Stimulated activated CD8-positive, alpha-beta memory T cell treated with anti-CD3 and anti-CD28 coated beads, Interleukin-15, amount 100 ng/mL, for 1 hour (primary cell): ENCODE data around the gene UBN1.

Experiments
- DNase-seq: peaks from one replicate; pipeline ENCODE4 v3.0.0-alpha.2; 2020; ENCODE audit warnings: low read depth

The UBN1 gene

GRCh38 chr16:4859900-4860255, 12.6 kb downstream of the UBN1 start:
- DNase-seq = no peak

DNA sequence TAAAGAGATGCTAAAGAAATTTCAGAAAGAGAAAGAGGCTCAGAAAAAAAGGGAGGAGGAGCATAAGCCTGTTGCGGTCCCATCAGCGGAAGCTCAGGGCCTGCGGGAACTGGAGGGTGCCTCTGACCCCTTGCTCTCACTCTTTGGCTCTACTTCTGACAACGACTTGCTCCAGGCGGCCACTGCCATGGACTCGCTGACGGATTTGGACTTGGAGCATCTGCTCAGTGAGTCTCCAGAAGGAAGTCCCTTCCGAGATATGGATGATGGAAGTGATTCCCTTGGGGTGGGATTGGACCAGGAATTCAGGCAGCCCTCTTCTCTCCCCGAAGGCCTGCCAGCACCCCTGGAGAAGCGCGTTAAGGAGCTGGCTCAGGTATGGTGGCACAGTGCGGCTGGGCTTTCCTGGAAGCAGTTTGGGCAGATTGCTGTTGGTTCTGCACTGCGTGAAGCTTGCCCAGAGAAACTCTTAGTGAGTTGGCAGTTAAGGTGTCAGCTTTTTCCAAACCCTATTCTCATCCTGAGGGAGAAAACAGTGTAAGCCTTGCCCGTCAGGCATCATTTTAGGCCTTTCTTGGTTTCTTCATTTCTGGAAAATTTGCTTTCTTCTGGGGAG, 13.6 kb downstream of the UBN1 start:
- no peak for DNase-seq

- no peak for DNase-seq
Measured at GRCh38 chr16:4862639-4863038, 15.4 kb downstream of the UBN1 start.

GRCh38 chr16:4864728-4865127, 17.4 kb downstream of the UBN1 start:
- DNase-seq = no peak

DNA sequence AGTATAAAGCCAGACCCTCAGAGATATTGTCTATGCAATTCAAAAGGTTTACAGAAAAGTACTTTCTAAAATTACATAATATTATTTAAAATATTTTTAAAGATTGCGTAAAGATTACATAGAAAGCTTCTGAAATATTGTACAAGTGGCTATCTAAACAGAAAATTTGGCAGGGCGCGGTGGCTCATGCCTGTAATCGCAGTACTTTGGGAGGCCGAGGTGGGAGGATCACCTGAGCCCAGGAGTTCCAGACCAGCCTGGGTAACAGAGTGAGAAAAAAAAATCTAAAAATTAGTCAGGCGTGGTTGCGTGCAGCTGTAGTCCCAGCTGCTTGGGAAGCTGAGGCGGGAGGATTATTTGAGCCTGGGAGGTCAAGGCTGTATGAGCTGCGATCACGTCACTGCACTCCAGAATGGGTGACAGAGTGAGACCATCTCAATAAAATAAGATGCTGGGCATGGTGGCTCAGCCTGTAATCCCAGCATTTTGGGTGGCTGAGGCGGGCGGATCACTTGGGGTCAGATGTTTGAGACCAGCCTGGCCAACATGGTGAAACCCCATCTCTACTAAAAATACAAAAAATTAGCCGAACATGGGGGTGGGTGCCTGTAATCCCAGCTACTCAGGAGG, 18.1 kb downstream of the UBN1 start:
- DNase-seq = no peak

DNA sequence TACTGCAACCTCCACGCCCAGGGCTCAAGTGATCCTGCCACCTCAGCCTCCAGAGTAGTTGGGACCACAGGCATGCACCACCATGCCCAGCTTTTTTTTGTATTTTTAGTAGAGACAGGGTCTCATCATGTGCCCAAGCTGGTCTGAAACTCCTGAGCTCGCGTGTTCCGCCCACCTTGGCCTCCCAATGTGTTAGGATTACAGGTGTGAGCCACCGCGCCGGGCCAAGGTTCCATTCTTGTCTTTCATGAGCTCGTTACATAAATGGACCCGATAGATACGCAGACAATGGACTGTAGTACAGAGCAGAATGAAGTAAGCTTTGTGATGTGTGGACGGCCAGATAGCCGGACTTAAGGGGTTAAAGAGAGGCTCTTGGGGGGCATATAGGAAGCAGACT, 19.3 kb downstream of the UBN1 start:
- no peak for DNase-seq

GRCh38 chr16:4868026-4868425, 20.7 kb downstream of the UBN1 start:
- no peak for DNase-seq

- no peak for DNase-seq
Measured at GRCh38 chr16:4868535-4868934, 21.3 kb downstream of the UBN1 start.

GRCh38 chr16:4869147-4869805, 22.0 kb downstream of the UBN1 start:
- no peak for DNase-seq

GRCh38 chr16:4870138-4870671, 22.9 kb downstream of the UBN1 start:
- no peak for DNase-seq

DNA sequence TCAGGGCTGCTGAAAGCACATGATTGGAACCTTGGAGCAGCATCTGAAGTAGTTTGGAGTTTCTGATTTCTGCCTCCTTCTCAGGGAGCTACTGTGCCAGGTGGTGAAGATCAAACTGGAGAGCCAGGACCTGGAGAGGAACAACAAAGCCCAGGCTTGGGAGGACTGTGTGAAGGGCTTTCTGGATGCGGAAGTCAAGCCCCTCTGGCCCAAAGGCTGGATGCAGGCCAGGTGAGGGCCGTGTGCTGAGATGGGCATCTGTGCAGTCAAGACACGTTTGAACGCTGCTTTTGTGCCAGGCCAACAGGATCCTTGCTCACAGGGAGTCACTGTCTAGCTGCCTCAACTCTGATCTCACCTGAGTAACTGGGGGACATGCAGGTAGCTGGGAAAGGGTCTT, 23.8 kb downstream of the UBN1 start:
- no peak for DNase-seq

DNA sequence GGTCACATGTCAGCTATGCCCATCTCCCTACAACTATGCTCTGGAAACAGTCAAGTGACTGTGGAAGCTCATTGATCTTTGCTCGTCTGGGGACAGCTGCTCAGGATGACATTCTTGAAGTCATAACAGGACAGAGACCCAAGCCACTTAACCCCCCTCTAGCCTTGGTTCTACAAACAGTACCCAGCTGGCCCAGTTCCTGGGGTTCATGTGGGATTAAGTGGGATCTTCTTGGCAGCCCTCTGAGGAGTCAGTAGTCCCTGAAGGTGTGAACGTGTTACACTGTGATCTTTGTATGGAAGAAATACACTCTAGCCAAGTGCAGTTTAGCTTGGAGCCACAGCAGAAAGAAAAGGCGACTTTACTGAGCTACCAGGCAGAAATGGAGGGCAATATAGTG, 25.8 kb downstream of the UBN1 start:
- no peak for DNase-seq

DNA sequence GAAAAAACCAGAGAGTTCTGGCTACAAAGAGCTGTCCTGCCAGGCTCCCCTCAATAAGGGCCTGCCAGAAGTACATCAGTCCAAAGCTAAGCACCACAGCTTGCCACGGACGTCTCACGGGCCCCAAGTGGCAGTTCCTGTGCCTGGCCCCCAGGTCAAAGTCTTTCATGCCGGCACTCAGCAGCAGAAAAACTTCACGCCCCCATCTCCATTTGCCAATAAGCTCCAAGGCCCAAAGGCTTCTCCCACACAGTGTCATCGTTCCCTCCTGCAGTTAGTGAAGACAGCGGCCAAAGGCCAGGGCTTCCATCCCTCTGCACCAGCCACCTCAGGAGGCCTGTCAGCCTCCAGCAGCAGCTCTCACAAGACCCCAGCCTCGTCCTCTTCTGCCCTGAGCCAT, 27.4 kb downstream of the UBN1 start:
- no peak for DNase-seq

GRCh38 chr16:4876646-4877379, 29.5 kb downstream of the UBN1 start:
- DNase-seq = no peak

GRCh38 chr16:4877380-4877685, 30.1 kb downstream of the UBN1 start:
- no peak for DNase-seq

GRCh38 chr16:4879049-4879448, 31.8 kb downstream of the UBN1 start:
- DNase-seq = no peak

GRCh38 chr16:4880006-4880580, 32.8 kb downstream of the UBN1 start:
- no peak for DNase-seq

DNA sequence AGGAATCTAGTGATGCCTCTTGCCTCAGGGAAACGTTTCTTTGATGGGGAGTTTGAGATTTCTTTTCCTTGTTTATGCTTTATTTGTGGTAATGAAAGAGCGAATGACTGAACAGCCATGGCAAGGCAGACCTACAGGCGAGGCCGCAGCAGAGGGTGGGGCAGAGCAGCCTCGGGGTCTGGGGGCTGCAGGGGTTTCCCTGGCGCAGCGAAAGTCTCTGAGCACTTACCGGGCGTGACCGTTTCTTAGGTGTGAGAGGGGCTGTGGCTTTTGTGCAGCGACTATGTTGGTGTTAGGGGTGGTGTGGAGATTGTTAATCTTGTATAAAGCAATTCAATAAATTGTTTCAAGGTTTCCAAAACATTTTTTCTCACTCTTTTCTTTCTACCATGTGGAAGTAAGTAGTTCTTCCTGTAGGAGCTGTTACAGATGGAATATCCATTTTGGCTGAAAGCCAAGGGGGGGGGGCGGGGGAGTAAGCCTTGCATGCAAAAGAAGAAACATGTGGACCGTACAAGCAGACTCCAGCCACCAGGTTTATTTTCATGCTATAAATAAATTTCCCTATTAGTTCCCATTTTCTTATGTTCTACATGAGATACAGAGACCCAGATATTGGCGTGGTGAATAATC, 34.8 kb downstream of the UBN1 start:
- DNase-seq = no peak

DNA sequence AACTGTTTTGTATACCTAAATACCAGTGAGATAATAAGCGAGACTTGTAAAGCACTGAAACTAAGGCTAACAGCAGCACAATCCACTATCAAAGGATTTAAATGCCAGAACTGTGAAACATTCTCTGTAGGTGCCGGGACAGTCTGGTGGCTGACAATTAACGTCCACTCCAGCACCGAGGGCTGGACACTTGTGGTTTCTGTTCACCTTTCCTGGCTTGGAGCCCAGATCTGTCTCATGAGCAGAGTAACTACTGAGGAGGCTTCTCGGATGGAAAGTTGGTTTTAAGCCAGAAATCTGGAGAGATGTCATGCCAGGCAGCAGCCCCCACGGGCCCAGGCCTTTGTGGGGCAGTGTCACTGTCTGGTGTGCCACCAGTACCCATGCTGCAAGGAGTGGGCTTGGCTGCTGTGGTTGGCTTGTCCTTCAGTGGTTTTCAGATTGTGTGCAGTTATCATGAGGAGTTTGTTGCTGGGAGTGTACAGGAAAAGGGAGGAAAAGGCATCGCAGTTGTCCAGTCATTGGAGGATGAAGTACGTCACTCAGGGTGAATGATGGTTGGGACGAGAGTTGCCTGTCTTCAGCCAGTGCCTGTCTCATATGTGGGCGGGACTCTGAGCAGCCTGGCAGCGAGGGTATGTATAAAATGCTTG, 35.5 kb downstream of the UBN1 start:
- DNase-seq = no peak

DNA sequence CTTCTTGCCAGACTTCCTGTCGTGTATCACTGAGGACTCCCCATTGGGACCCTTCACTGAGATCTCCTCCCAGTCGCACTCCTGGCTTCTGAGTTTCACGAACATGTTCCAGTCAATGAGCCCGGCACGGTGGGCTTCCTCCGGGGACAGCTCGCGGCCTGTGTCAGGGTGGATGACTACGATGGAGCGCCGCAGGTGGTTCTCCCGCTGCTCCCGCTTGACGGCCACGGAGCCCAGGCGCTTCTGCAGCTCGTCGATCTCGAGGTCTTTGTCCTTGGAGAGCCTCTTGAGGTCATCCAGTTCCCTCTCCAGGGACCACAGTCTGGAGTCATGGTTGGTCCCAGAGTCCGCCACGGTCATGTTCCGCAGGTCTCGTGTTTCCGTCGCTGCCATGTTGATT, 36.2 kb downstream of the UBN1 start:
- DNase-seq = no peak

- DNase-seq = no peak
Measured at GRCh38 chr16:4884209-4884608, 36.9 kb downstream of the UBN1 start.
